Spleen (tissue), 11 donors: ENCODE results near the gene NLRP3. TPM values are rescaled to one million over a fixed set of nuclear protein-coding genes. Genes with fewer than 3 reads are reported as not detected.

Experiments
- DNase-seq: peaks from one replicate; pipeline ENCODE4 v3.0.0-alpha.2; 2020
- H3K27ac ChIP-seq, 8 donors: fragments of 200-600 bp; sonication (generic) in 7 of 8; 1 replicate in 4 of 8; 2 replicates in 4 of 8; pipeline versions ENCODE4 v1.5.0 to v1.8.0; 2016 to 2021; ENCODE audit warnings: inconsistent platforms in 4 of 8, mild to moderate bottlenecking in 4 of 8, moderate library complexity in 1 of 8
- H3K27me3 ChIP-seq, 7 donors: fragments of 200-600 bp; sonication (generic) in 6 of 7; replicated peaks in 1 of 7; 1 replicate in 4 of 7; 2 replicates in 3 of 7; pipeline versions ENCODE4 v1.5.0 to v1.8.0; 2016 to 2021; ENCODE audit warnings: inconsistent platforms in 3 of 7, mild to moderate bottlenecking in 1 of 7
- H3K36me3 ChIP-seq, 6 donors: fragments of 200-600 bp; sonication (generic) in 5 of 6; 1 replicate in 4 of 6; 2 replicates in 2 of 6; pipeline versions ENCODE4 v1.5.0 to v1.8.0; 2016 to 2021; ENCODE audit warnings: inconsistent platforms in 2 of 6
- H3K4me1 ChIP-seq, 6 donors: fragments of 200-600 bp; sonication (generic) in 5 of 6; 1 replicate in 3 of 6; 2 replicates in 3 of 6; pipeline versions ENCODE4 v1.5.0 to v1.8.0; 2016 to 2021; ENCODE audit warnings: inconsistent platforms in 3 of 6
- H3K4me3 ChIP-seq, 8 donors: fragments of 200-600 bp; sonication (generic) in 7 of 8; 1 replicate in 4 of 8; 2 replicates in 4 of 8; pipeline versions ENCODE4 v1.5.0 to v1.8.0; 2016 to 2021; ENCODE audit warnings: inconsistent platforms in 4 of 8, mild to moderate bottlenecking in 4 of 8, moderate library complexity in 2 of 8
- H3K9me3 ChIP-seq, 8 donors: fragments of 200-600 bp; sonication (generic) in 7 of 8; 1 replicate in 4 of 8; 2 replicates in 4 of 8; pipeline versions ENCODE4 v1.5.0 to v1.8.0; 2016 to 2021; ENCODE audit warnings: inconsistent platforms in 4 of 8
- POLR2A ChIP-seq, 3 donors: fragments of 450-650 bp; IDR thresholded peaks; one replicate each; pipeline ENCODE4 v1.5.1; 2017; ENCODE audit warnings: antibody characterized with exemption in 3 of 3, mild to moderate bottlenecking in 1 of 3
- POLR2AphosphoS5 ChIP-seq, 3 donors: sonication (generic); formaldehyde crosslinking; IDR thresholded peaks; one replicate each; pipeline ENCODE4 v1.5.1; 2017; ENCODE audit warnings: antibody characterized with exemption in 3 of 3
- WGBS, 5 donors: extraction: QIAGEN DNeasy Blood & Tissue Kit in 3 of 5; methylation state at CpG; one replicate each; pipeline versions ENCODE4 v1.1.5 to v1.1.7; 2013 to 2018; 5-methylcytosine and 5-hydroxymethylcytosine counted together
- intact Hi-C: fragments of 100-400 bp; cut with DNase I; formaldehyde crosslinking; loops from one replicate; pipeline ENCODE4 v1.15.0; 2023; ENCODE audit warnings: low total_unique reads
- polyA plus RNA-seq, 3 donors: library from polyadenylated mRNA; stranded (reverse); fragments of 200-250 nt; gene quantifications; one replicate each; pipeline ENCODE4 v1.2.1, GENCODE V29; 2013
- total RNA-seq, 7 donors: library from RNA; depleted of rRNA in 3 of 7; stranded (reverse); fragments of >200 nt in 3 of 7; fragmentation: NEBNext Ultra II Directional in 4 of 7; extraction: Animal tissue kit (Norgen Biotek cat#: 25700) in 4 of 7; gene quantifications; one replicate each; pipeline versions ENCODE4 v1.1.0 to v1.2.1, GENCODE V29; 2016 to 2021
- TF ChIP-seq, protein P1 (sequence below), 11 experiments: fragments of 200-600 bp in 7 of 11; fragments of 450-650 bp in 4 of 11; sonication (generic) in 4 of 11; IDR thresholded peaks in 8 of 11; conservative IDR thresholded peaks in 3 of 11; 1 replicate in 7 of 11; 2 replicates in 4 of 11; pipeline versions ENCODE4 v1.4.0 to v1.8.0; 2016 to 2021; ENCODE audit warnings: antibody characterized with exemption in 11 of 11, inconsistent platforms in 4 of 11, mild to moderate bottlenecking in 1 of 11
- donor health status: healthy with polysubstance abuse.
- donor health status: DM: no; HTN: no; CAD: no; lungs with moderate emphysema.
- donor health status: DM: no; HTN: no; CAD: no.
- donor health status: Bipolar disorder and iron deficiency.
- donor health status: healthy.
- donor health status: DM: no; HTN: no; CAD: no.
- donor health status: DM: yes; HTN: yes; CAD: no.

NLRP3 gene
- total and polyA plus RNA-seq, 10 donors: 1.2 to 17.0 (median 9.1) TPM

DNA sequence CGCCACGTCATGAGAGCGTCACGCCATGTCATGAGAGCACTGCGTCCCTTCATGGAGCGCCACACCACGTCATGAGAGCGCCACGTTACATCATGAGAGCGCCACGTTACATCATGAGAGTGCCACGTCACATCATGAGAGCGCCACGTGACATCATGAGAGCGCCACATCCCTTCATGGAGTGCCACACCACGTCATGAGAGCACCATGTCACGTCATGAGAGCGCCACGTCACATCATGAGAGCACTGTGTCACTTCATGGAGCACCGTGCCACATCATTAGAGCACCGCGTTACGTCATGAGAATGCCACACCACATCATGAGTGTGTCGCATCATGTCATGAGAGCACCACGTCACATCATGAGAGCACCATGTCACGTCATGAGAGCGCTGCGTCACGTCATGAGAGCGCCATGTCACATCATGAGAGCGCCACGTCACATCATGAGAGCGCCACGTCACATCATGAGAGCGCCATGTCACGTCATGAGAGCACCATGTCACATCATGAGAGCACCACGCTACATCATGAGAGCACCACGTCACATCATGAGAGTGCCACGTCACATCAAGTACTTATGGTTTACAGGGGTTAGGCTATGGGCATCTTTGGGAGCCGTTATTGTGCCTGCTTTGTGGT, 9.8 kb upstream of the NLRP3 start:
- Histone ChIP-seq H3K27me3 (no peaks in the 10 kb centered on the region), H3K27ac (peak overlapping the region in 4 of 8 donors; percentile 63 to 87 (median 78)), H3K36me3 (no peaks in the 10 kb centered on the region), H3K4me3 (no peak overlapping the region), H3K9me3 (no peaks in the 10 kb centered on the region), H3K4me1 (peaks cover 0 to 52% (median 23%) of the 10 kb centered on the region in 6 donors)
- WGBS, 5 donors: 86 to 96% (median 89%) methylated on average over 27 to 40 of the region's 40 CpGs
- TF ChIP-seq, protein P1, sequence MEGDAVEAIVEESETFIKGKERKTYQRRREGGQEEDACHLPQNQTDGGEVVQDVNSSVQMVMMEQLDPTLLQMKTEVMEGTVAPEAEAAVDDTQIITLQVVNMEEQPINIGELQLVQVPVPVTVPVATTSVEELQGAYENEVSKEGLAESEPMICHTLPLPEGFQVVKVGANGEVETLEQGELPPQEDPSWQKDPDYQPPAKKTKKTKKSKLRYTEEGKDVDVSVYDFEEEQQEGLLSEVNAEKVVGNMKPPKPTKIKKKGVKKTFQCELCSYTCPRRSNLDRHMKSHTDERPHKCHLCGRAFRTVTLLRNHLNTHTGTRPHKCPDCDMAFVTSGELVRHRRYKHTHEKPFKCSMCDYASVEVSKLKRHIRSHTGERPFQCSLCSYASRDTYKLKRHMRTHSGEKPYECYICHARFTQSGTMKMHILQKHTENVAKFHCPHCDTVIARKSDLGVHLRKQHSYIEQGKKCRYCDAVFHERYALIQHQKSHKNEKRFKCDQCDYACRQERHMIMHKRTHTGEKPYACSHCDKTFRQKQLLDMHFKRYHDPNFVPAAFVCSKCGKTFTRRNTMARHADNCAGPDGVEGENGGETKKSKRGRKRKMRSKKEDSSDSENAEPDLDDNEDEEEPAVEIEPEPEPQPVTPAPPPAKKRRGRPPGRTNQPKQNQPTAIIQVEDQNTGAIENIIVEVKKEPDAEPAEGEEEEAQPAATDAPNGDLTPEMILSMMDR (IDR thresholded peaks at IDR 0.05 in 8 of 11, conservative IDR thresholded peaks at IDR 0.05 in 3 of 11): no peak
- no peak for DNase-seq
- intact Hi-C loops: no loop called here

DNA sequence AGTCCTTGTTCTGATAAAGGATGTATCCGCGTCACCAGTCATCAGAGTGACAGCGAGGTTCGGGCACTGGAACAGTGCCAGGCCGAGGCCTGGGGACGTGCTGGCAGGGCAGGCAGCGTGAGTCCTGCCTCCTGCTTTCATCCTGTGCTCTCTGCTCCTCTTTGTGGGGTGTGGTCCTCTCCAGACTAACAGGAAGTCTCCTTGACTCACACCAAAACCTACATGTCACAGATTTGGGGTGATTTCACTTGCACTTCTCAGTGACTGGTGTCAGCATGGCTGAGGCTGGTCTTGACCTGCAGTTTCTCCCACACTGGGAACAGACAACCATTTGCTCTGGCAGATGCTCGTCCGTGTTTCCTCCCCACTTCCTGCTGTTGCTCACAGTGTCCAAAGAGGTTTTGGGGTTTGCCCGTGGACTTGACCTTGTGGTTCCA, 8.8 kb upstream of the NLRP3 start:
- Histone ChIP-seq H3K27me3 (no peaks in the 10 kb centered on the region), H3K9me3 (no peaks in the 10 kb centered on the region), H3K4me1 (peaks cover 0 to 55% (median 26%) of the 10 kb centered on the region in 6 donors), H3K4me3 (peak overlapping the region in 1 of 8 donors; percentile 27), H3K27ac (peak overlapping the region in 7 of 8 donors; percentile 29 to 87 (median 65)), H3K36me3 (no peaks in the 10 kb centered on the region)
- DNase-seq: peak; percentile 86
- TF ChIP-seq POLR2A (IDR thresholded peaks at IDR 0.05) (no peak), POLR2AphosphoS5 (IDR thresholded peaks at IDR 0.05) (peak; percentile 63 to 84 (median 67))
- 18 to 29% (median 21%) methylated on average over 10 of the region's 10 CpGs for WGBS, 5 donors
- intact Hi-C loops: no loop called here

DNA sequence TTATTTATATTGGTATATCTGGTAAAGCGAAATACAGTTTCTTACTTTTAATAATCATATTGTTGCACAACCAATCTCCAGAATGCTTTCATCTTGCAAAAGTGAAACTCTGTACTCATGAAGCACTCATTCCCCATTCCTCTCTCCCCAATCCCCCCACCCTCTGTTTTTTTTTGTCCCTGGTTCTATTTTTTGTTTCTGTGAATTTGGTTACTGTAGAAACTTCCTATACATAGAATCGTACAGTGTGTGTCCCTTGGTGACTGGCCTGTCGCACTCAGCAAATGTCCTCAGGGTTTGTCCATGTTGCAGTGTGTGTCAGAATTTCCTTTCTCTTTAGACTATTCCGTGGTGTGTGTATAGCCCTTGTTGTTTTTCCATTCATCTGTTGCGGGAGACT, 7.9 kb upstream of the NLRP3 start:
- Histone ChIP-seq H3K9me3 (no peaks in the 10 kb centered on the region), H3K27ac (peak overlapping the region in 5 of 8 donors; percentile 29 to 87 (median 76)), H3K27me3 (no peaks in the 10 kb centered on the region), H3K4me3 (no peak overlapping the region), H3K36me3 (no peaks in the 10 kb centered on the region), H3K4me1 (peaks cover 0 to 58% (median 26%) of the 10 kb centered on the region in 6 donors)
- intact Hi-C loops: no loop called here
- WGBS, 5 donors: 47 to 72% (median 56%) methylated on average over 5 of the region's 5 CpGs
- TF ChIP-seq POLR2AphosphoS5 (IDR thresholded peaks at IDR 0.05): no peak
- TF ChIP-seq POLR2A (IDR thresholded peaks at IDR 0.05): no peak
- TF ChIP-seq, protein P1 (IDR thresholded peaks at IDR 0.05 in 8 of 11, conservative IDR thresholded peaks at IDR 0.05 in 3 of 11): no peak
- no peak for DNase-seq

DNA sequence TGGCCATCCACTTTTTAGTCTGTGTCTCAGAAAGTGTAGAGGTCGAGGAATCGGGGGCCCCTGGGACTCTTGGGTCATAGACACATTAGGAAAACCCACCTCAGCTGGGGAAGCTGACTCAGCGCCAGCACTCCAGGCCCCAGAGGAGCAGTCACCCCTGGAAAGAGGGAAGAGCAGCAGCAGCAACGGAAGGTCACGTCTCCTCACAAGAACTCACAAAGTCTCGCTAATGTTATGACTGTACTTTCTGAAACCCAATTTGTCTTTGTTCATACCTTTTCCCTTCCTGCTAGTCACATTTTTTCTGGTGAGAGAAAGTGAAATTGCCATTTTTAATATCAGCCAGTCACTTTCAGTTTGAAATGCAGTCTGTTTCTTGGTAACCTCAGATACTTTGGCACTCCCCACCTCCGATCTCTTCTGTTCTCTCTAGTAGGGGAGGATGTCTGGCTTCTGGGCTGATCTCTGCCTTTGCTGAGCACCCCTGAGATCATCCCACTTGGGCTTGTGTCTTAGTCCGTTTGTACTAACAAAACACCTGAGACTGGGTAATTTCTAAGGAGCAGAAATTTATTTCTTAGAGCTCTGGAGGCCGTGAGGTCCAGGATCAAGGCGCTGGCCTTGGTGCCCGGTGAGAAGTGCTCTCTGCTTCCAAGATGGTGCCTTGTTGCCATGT, 6.0 kb upstream of the NLRP3 start:
- no peak for DNase-seq
- Histone ChIP-seq H3K9me3 (no peaks in the 10 kb centered on the region), H3K4me1 (peaks cover 0 to 64% (median 30%) of the 10 kb centered on the region in 6 donors), H3K4me3 (peak overlapping the region in 2 of 8 donors; percentile 7 to 21), H3K27me3 (no peaks in the 10 kb centered on the region), H3K27ac (peak overlapping the region in 6 of 8 donors; percentile 11 to 67 (median 56)), H3K36me3 (no peaks in the 10 kb centered on the region)
- intact Hi-C loops: no loop called here
- TF ChIP-seq POLR2A (IDR thresholded peaks at IDR 0.05): no peak
- TF ChIP-seq POLR2AphosphoS5 (IDR thresholded peaks at IDR 0.05): no peak
- TF ChIP-seq, protein P1 (IDR thresholded peaks at IDR 0.05 in 8 of 11, conservative IDR thresholded peaks at IDR 0.05 in 3 of 11): no peak
- whole genome bisulfite sequencing, 5 donors: 40 to 51% (median 45%) methylated on average over 11 of the region's 11 CpGs
